GM23248 (cell line): ENCODE data around the gene ATP5F1E. TPM values are rescaled to one million over a fixed set of nuclear protein-coding genes. Genes with fewer than 3 reads are reported as not detected.

Experiments used
- DNase-seq: peaks from one replicate; pipeline ENCODE4 v3.0.0-alpha.2; 2015
- H2AFZ ChIP-seq: fragments of 200-600 bp; sonication (generic); 2 replicates; pipeline ENCODE4 v1.6.1; 2016; ENCODE audit warnings: antibody characterized with exemption
- H3F3A ChIP-seq: fragments of 200-600 bp; sonication (generic); 2 replicates; pipeline ENCODE4 v1.6.1; 2016; ENCODE audit warnings: mild to moderate bottlenecking, antibody characterized with exemption, mixed run types; ENCODE audit not compliant: insufficient read depth
- H3K27ac ChIP-seq: fragments of 200-600 bp; sonication (generic); 2 replicates; pipeline ENCODE4 v1.5.1; 2016; ENCODE audit warnings: mild to moderate bottlenecking
- H3K27me3 ChIP-seq: fragments of 200-600 bp; sonication (generic); replicated peaks from 2 replicates; pipeline ENCODE4 v1.6.1; 2016; ENCODE audit warnings: mild to moderate bottlenecking; ENCODE audit not compliant: insufficient read depth
- H3K36me3 ChIP-seq: fragments of 200-600 bp; sonication (generic); 2 replicates; pipeline ENCODE4 v1.6.1; 2016; ENCODE audit warnings: low read depth, mild to moderate bottlenecking
- H3K4me1 ChIP-seq: fragments of 200-600 bp; sonication (generic); 2 replicates; pipeline ENCODE4 v1.6.1; 2016; ENCODE audit warnings: mild to moderate bottlenecking; ENCODE audit not compliant: insufficient read depth
- H3K4me2 ChIP-seq: fragments of 200-600 bp; sonication (generic); one replicate; pipeline ENCODE4 v1.6.1; 2016; ENCODE audit warnings: mild to moderate bottlenecking; ENCODE audit not compliant: unreplicated experiment
- H3K4me3 ChIP-seq: fragments of 200-600 bp; sonication (generic); 2 replicates; pipeline ENCODE4 v1.5.1; 2016; ENCODE audit warnings: mild to moderate bottlenecking
- H3K79me2 ChIP-seq: fragments of 200-600 bp; sonication (generic); 2 replicates; pipeline ENCODE4 v1.6.1; 2016; ENCODE audit warnings: mild to moderate bottlenecking; ENCODE audit not compliant: insufficient read depth
- H3K9ac ChIP-seq: fragments of 200-600 bp; sonication (generic); 2 replicates; pipeline ENCODE4 v1.6.1; 2016; ENCODE audit warnings: mild to moderate bottlenecking
- H3K9me2 ChIP-seq: fragments of 200-600 bp; sonication (generic); 2 replicates; pipeline ENCODE4 v1.6.1; 2016; ENCODE audit warnings: mixed run types, mild to moderate bottlenecking, moderate library complexity; ENCODE audit not compliant: insufficient read depth
- H3K9me3 ChIP-seq: fragments of 200-600 bp; sonication (generic); one replicate; pipeline ENCODE4 v1.6.1; 2017; ENCODE audit warnings: low read depth
- H4K20me1 ChIP-seq: fragments of 200-600 bp; sonication (generic); 2 replicates; pipeline ENCODE4 v1.6.0; 2016; ENCODE audit not compliant: insufficient read depth
- EZH2 ChIP-seq: fragments of 200-600 bp; sonication (generic); IDR thresholded peaks from 2 replicates; pipeline ENCODE4 v1.6.1; 2018; ENCODE audit warnings: antibody characterized with exemption, mild to moderate bottlenecking; ENCODE audit not compliant: insufficient read depth, poor library complexity, severe bottlenecking
- EZH2phosphoT487 ChIP-seq: fragments of 200-600 bp; sonication (generic); IDR thresholded peaks from 2 replicates; pipeline ENCODE4 v1.6.1; 2018; ENCODE audit warnings: antibody characterized with exemption, moderate library complexity, mild to moderate bottlenecking, low read depth; ENCODE audit not compliant: insufficient read depth
- WGBS, 2 experiments: methylation state at CpG; one replicate each; pipeline ENCODE4 v1.1.6; 2015 to 2017; ENCODE audit warnings: low lambda C conversion rate in 2 of 2, low coverage in 1 of 2; ENCODE audit errors: missing lambda C conversion rate in 2 of 2; 5-methylcytosine and 5-hydroxymethylcytosine counted together
- in situ Hi-C: fragments of 300-500 bp; cut with MboI; formaldehyde crosslinking; loops from 2 replicates; pipeline ENCODE4 v1.15.0; 2020
- polyA plus RNA-seq: library from polyadenylated mRNA; unstranded; fragments of >200 nt; fragmentation: Nextera tagmentation; extraction: Ambion mirVana; gene quantifications from 2 replicates; pipeline ENCODE4 v1.2.1, GENCODE V29; 2016
- total RNA-seq: library from RNA; depleted of rRNA; stranded (reverse); fragments of >200 nt; shearing (Covaris generic); gene quantifications from 2 replicates; pipeline ENCODE4 v1.2.3, GENCODE V29; 2014

ATP5F1E gene
- total and polyA plus RNA-seq, 2 experiments from 2014 or later: 20.0 to 245 TPM

DNA sequence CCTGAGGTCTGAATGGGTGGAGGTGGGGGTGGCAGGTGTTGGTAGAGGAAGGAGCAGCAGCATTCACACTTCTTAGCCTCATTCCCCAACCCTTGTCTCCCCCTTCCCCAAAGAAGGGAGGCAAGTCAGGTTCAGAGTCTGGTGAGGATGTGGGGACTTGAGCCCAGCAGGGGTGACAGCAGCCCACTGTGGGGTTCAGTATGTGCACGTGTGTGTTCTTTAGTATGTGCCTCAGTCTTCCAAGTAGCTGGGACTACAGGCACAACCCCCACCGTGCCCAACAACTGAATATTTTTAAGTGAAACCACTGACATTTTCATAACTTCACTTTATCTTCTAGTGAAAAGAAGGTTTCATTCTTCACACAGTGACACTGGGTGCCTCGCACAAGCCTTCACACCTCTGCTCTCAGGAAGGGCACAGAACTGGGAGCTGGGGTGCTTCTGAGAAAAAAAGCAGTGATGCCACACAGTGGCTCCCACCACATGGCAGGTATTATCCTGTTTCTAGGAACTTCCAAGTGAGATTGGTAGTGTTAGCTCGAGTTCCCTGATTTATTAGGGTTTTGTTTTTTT lies 43.9 kb upstream of the ATP5F1E start:
- Histone ChIP-seq H2AFZ (no peak overlapping the region), H3F3A (no peaks in the 10 kb centered on the region), H4K20me1 (no peaks in the 10 kb centered on the region), H3K4me1 (no peaks in the 10 kb centered on the region), H3K27ac (no peak overlapping the region), H3K36me3 (no peaks in the 10 kb centered on the region), H3K27me3 (peaks cover 36% of the 10 kb centered on the region), H3K4me2 (no peak overlapping the region), H3K9me2 (no peaks in the 10 kb centered on the region), H3K9ac (no peak overlapping the region), H3K79me2 (no peaks in the 10 kb centered on the region), H3K4me3 (no peak overlapping the region), H3K9me3 (no peaks in the 10 kb centered on the region)
- no peak for DNase-seq
- in situ Hi-C loops: no loop called here
- WGBS, 2 experiments: 36 to 42% methylated on average over 4 of the region's 4 CpGs
- TF ChIP-seq EZH2 (no peak), EZH2phosphoT487 (no peak)

DNA sequence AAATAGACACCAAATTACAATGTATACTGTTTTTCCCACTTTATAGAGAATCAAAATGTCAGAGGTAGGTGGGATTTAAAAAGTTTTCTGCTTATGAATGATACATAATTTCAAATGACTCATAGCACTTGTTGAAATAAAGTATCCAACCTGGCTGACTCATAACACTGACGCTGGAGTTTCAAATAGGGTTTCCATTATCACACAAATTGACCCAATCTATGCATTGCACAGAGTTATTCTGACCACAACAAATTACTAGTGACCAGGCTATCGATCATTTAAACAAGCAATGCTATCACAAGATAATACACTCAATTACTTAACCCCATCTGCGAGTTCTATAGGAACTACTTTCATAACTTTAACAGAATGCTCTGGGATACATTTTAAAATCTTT lies 42.3 kb upstream of the ATP5F1E start:
- in situ Hi-C loops: no loop called here
- Histone ChIP-seq H3K79me2 (no peaks in the 10 kb centered on the region), H3K27ac (no peak overlapping the region), H3K9me3 (no peaks in the 10 kb centered on the region), H3K36me3 (no peaks in the 10 kb centered on the region), H2AFZ (no peak overlapping the region), H3K4me2 (no peak overlapping the region), H3K27me3 (peaks cover 50% of the 10 kb centered on the region), H3K4me1 (no peaks in the 10 kb centered on the region), H3K9me2 (no peaks in the 10 kb centered on the region), H4K20me1 (no peaks in the 10 kb centered on the region), H3K9ac (no peak overlapping the region), H3F3A (no peaks in the 10 kb centered on the region), H3K4me3 (no peak overlapping the region)
- no peak for DNase-seq
- WGBS, 2 experiments: 69 to 70% methylated on average over 3 of the region's 3 CpGs
- TF ChIP-seq EZH2 (no peak), EZH2phosphoT487 (no peak)

DNA sequence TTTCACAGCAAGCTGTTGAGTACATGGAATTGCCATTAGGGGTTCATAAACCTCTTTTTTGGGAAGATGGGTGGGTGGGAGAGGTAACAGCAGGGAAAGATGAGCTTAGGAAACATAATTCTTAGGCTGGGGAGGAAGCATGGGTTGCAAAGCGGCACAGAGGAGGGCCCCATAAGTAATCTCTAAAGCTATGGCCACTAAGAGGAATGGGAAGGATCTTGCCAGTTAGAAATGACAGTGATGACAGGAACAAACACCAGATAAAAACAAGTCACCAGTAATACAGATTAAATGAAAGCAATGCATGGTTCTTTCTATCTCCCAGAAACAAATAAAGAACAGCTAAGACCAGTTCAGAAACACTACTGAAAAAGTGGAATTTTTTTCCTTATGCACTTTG lies 41.4 kb upstream of the ATP5F1E start:
- peaks cover 58% of the 10 kb centered on the region for H3K27me3 ChIP-seq
- H3K9me3 ChIP-seq: no peaks in the 10 kb centered on the region
- H3K27ac ChIP-seq: no peak overlapping the region
- H3K79me2 ChIP-seq: no peaks in the 10 kb centered on the region
- H3K4me3 ChIP-seq: no peak overlapping the region
- WGBS, 2 experiments: 85% methylated on average over 1 of the region's 1 CpG; no CpG with 5 or more reads in 1 of the 2 experiments
- H3K4me1 ChIP-seq: no peaks in the 10 kb centered on the region
- no peaks in the 10 kb centered on the region for H3K9me2 ChIP-seq
- no peak overlapping the region for H3K9ac ChIP-seq
- DNase-seq: no peak
- in situ Hi-C loops: no loop called here
- H3K36me3 ChIP-seq: no peaks in the 10 kb centered on the region
- no peak for TF ChIP-seq EZH2phosphoT487
- no peak for TF ChIP-seq EZH2
- H3F3A ChIP-seq: no peaks in the 10 kb centered on the region
- no peak overlapping the region for H3K4me2 ChIP-seq
- no peak overlapping the region for H2AFZ ChIP-seq
- no peaks in the 10 kb centered on the region for H4K20me1 ChIP-seq

GRCh38 chr20:59071216-59071615 lies 39.1 kb upstream of the ATP5F1E start:
- no peaks in the 10 kb centered on the region for H3K9me2 ChIP-seq
- in situ Hi-C loops: no loop called here
- no peak for DNase-seq
- no peak overlapping the region for H2AFZ ChIP-seq
- H3K4me2 ChIP-seq: no peak overlapping the region
- H3K79me2 ChIP-seq: no peaks in the 10 kb centered on the region
- no peak overlapping the region for H3K27ac ChIP-seq
- no peaks in the 10 kb centered on the region for H3K36me3 ChIP-seq
- TF ChIP-seq EZH2phosphoT487 (no peak), EZH2 (no peak)
- no peaks in the 10 kb centered on the region for H3K4me1 ChIP-seq
- no peak overlapping the region for H3K4me3 ChIP-seq
- 73 to 78% methylated on average over 1 of the region's 1 CpG for WGBS, 2 experiments
- no peak overlapping the region for H3K9ac ChIP-seq
- H4K20me1 ChIP-seq: no peaks in the 10 kb centered on the region
- H3F3A ChIP-seq: no peaks in the 10 kb centered on the region
- no peaks in the 10 kb centered on the region for H3K9me3 ChIP-seq
- peaks cover 63% of the 10 kb centered on the region for H3K27me3 ChIP-seq
